ENCODE measurements around the gene PSMB7. TPM values are rescaled to one million over a fixed set of nuclear protein-coding genes. Genes with fewer than 3 reads are reported as not detected.

PSMB7 gene
- total and polyA plus RNA-seq, 2 of the 8 experiments (the other 6 are each of a cell fraction or from before 2014, with no cell fraction given): 222 to 357 TPM

- no peak; a peak in 1 of 4 replicates for TF ChIP-seq SIN3A (conservative IDR thresholded peaks at IDR 0.05 in 1 of 2, IDR thresholded peaks at IDR 0.05 in 1 of 2; ENCODE audit: low read depth in 1 of 2, low read length in 2 of 2)
Observed at GRCh38 chr9:124309667-124310084, 105.6 kb downstream of the PSMB7 start (continued).

Measured in H1 (cell line).